ENCODE results near the gene EYA2. TPM values are rescaled to one million over a fixed set of nuclear protein-coding genes. Genes with fewer than 3 reads are reported as not detected.

Gene EYA2
- total and polyA plus RNA-seq, 4 donors: 0.17 to 0.54 (median 0.23) TPM; not detected in 1

- Histone ChIP-seq H3K36me3 (ENCODE audit: control insufficient read depth in 4 of 4, insufficient read depth in 3 of 4, low read depth in 1 of 4, low read length in 3 of 4) (no peaks in the 10 kb centered on the region), H3K27ac (ENCODE audit: low read depth in 1 of 2, low read length in 2 of 2) (no peak overlapping the region), H3K4me1 (ENCODE audit: control insufficient read depth in 4 of 4, insufficient read depth in 4 of 4, low read length in 3 of 4) (no peaks in the 10 kb centered on the region), H3K9ac (ENCODE audit: low read depth in 1 of 2, low read length in 2 of 2) (no peak overlapping the region), H3K4me3 (ENCODE audit: low read depth in 1 of 3, low read length in 3 of 3) (no peak overlapping the region), H3K9me3 (ENCODE audit: control insufficient read depth in 4 of 4, low read length in 3 of 4) (peaks cover 0 to 5% (median 1%) of the 10 kb centered on the region in 4 donors), H3K27me3 (ENCODE audit: control insufficient read depth in 4 of 4, insufficient read depth in 4 of 4, low read length in 3 of 4) (no peaks in the 10 kb centered on the region)
- no peak for TF ChIP-seq GABPA (IDR thresholded peaks at IDR 0.05 in 1 of 2, conservative IDR thresholded peaks at IDR 0.05 in 1 of 2)
- DNase-seq (ENCODE audit: low spot score): no peak
- 78% methylated on average over 5 of the region's 5 CpGs for WGBS
Observed at GRCh38 chr20:47139934-47140535, 245.4 kb downstream of the EYA2 start.

DNA sequence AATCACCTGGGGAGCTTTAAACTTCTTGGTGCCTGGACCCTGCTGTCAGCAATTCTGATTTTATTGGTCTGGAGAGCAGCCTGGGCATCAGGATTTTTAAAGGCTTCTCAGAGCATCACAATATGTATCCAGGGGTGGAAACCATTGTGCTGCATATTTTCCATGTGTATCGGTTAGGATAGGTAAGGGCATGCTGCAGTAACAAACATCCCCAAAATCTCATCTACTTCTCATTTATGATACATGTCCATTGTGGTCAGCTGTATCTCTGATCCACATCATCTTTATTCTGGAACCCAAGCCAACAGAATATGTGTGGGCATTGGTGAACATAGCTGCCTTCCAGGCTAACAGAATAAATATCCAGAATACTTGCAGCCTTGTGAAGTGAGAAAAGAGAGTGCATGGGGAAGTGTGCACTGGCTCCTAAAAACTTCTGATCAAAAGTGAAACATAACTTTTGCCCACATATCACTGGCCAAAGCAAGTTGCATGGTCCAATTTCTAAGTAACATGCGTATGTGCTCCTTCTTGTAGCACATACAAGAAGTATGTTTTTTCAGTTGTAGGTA lies 246.8 kb downstream of the EYA2 start:
- H3K9me3 ChIP-seq (ENCODE audit: control insufficient read depth in 4 of 4, low read length in 3 of 4): peaks cover 0 to 5% (median 1%) of the 10 kb centered on the region in 4 donors
- no peak overlapping the region for H3K9ac ChIP-seq (ENCODE audit: low read depth in 1 of 2, low read length in 2 of 2)
- H3K36me3 ChIP-seq (ENCODE audit: control insufficient read depth in 4 of 4, insufficient read depth in 3 of 4, low read depth in 1 of 4, low read length in 3 of 4): no peaks in the 10 kb centered on the region
- no peak overlapping the region for H3K27ac ChIP-seq (ENCODE audit: low read depth in 1 of 2, low read length in 2 of 2)
- 95% methylated on average over 2 of the region's 2 CpGs for WGBS
- H3K4me3 ChIP-seq (ENCODE audit: low read depth in 1 of 3, low read length in 3 of 3): no peak overlapping the region
- no peaks in the 10 kb centered on the region for H3K4me1 ChIP-seq (ENCODE audit: control insufficient read depth in 4 of 4, insufficient read depth in 4 of 4, low read length in 3 of 4)
- H3K27me3 ChIP-seq (ENCODE audit: control insufficient read depth in 4 of 4, insufficient read depth in 4 of 4, low read length in 3 of 4): no peaks in the 10 kb centered on the region
- no peak for TF ChIP-seq RAD21 (IDR thresholded peaks at IDR 0.05)
- TF ChIP-seq, protein P1, sequence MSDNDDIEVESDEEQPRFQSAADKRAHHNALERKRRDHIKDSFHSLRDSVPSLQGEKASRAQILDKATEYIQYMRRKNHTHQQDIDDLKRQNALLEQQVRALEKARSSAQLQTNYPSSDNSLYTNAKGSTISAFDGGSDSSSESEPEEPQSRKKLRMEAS (IDR thresholded peaks at IDR 0.05): no peak
- no peak for DNase-seq (ENCODE audit: low spot score)

- Histone ChIP-seq H3K4me3 (ENCODE audit: low read depth in 1 of 3, low read length in 3 of 3) (no peak overlapping the region), H3K4me1 (ENCODE audit: control insufficient read depth in 4 of 4, insufficient read depth in 4 of 4, low read length in 3 of 4) (no peaks in the 10 kb centered on the region), H3K9me3 (ENCODE audit: control insufficient read depth in 4 of 4, low read length in 3 of 4) (peaks cover 0 to 5% (median 1%) of the 10 kb centered on the region in 4 donors), H3K27ac (ENCODE audit: low read depth in 1 of 2, low read length in 2 of 2) (no peak overlapping the region), H3K27me3 (ENCODE audit: control insufficient read depth in 4 of 4, insufficient read depth in 4 of 4, low read length in 3 of 4) (no peaks in the 10 kb centered on the region), H3K36me3 (ENCODE audit: control insufficient read depth in 4 of 4, insufficient read depth in 3 of 4, low read depth in 1 of 4, low read length in 3 of 4) (no peaks in the 10 kb centered on the region), H3K9ac (ENCODE audit: low read depth in 1 of 2, low read length in 2 of 2) (no peak overlapping the region)
- 76% methylated on average over 5 of the region's 5 CpGs for WGBS
- DNase-seq (ENCODE audit: low spot score): no peak
- no peak for TF ChIP-seq ZBTB33 (IDR thresholded peaks at IDR 0.05)
- TF ChIP-seq, protein P2, sequence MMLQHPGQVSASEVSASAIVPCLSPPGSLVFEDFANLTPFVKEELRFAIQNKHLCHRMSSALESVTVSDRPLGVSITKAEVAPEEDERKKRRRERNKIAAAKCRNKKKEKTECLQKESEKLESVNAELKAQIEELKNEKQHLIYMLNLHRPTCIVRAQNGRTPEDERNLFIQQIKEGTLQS (IDR thresholded peaks at IDR 0.05): no peak
- TF ChIP-seq RXRA (IDR thresholded peaks at IDR 0.05): no peak
- no peak for TF ChIP-seq TAF1 (conservative IDR thresholded peaks at IDR 0.05)
- TF ChIP-seq JUND (IDR thresholded peaks at IDR 0.05): no peak
- TF ChIP-seq HNF4A (conservative IDR thresholded peaks at IDR 0.05): no peak
- no peak for TF ChIP-seq HNF4G (IDR thresholded peaks at IDR 0.05)
- TF ChIP-seq FOXA2 (IDR thresholded peaks at IDR 0.05): no peak
- TF ChIP-seq RAD21 (IDR thresholded peaks at IDR 0.05): no peak
- no peak for TF ChIP-seq CTCF (IDR thresholded peaks at IDR 0.05; ENCODE audit: low read depth, low read length, missing input control)
- TF ChIP-seq, protein P1 (IDR thresholded peaks at IDR 0.05): no peak
- TF ChIP-seq YY1 (IDR thresholded peaks at IDR 0.05): no peak
- no peak for TF ChIP-seq NR2F2 (IDR thresholded peaks at IDR 0.05)
- no peak for TF ChIP-seq REST (IDR thresholded peaks at IDR 0.05)
- no peak for TF ChIP-seq FOXA1 (IDR thresholded peaks at IDR 0.05)
Observed at GRCh38 chr20:47141941-47142773, 247.5 kb downstream of the EYA2 start.
